Mammary epithelial cell (primary cell): ENCODE data around the gene UBR1.

Experiments used
- EZH2 ChIP-seq: IDR thresholded peaks from 2 replicates; pipeline ENCODE4 v1.6.1; 2012; ENCODE audit warnings: low read length, inconsistent platforms, borderline replicate concordance
- TF ChIP-seq, protein P1 (sequence below), 2 donors: IDR thresholded peaks in 1 of 2; conservative IDR thresholded peaks in 1 of 2; 2 replicates each; pipeline ENCODE4 v1.5.1; 2011 to 2012; ENCODE audit warnings: inconsistent platforms in 2 of 2, low read length in 2 of 2, mild to moderate bottlenecking in 2 of 2, control low read depth in 1 of 2, low read depth in 1 of 2; ENCODE audit not compliant: insufficient read depth in 1 of 2; ENCODE audit errors: extremely low read depth in 1 of 2

DNA sequence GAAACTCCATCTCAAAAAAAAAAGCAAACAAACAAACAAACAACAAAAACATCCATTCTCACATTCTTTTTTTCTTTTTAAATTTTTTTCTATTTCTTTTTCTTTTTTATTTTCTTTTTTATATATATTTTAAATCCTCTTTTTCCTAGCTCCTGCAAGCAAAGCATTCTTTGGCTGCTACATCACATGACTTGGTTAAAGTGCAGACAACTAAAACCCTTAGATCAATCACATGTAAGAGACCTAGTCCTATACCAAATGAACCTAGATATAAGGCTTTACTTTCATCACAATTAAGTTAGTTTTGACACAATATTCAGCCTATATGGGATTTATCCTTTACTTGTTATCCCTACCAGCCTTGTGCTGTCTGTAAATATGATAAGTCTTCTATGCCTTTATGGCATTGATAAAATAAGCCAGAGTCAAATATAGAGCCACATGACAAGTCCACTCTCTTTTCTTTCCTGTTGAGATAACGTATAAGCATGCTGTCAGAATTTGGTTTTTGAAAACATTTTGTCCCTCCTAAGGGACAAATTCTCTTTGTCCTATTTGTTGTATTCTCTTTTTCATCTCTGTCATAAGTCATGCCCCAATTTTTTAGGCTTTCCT lies 11.3 kb downstream of the UBR1 start:
- no peak for TF ChIP-seq EZH2
- TF ChIP-seq, protein P1, sequence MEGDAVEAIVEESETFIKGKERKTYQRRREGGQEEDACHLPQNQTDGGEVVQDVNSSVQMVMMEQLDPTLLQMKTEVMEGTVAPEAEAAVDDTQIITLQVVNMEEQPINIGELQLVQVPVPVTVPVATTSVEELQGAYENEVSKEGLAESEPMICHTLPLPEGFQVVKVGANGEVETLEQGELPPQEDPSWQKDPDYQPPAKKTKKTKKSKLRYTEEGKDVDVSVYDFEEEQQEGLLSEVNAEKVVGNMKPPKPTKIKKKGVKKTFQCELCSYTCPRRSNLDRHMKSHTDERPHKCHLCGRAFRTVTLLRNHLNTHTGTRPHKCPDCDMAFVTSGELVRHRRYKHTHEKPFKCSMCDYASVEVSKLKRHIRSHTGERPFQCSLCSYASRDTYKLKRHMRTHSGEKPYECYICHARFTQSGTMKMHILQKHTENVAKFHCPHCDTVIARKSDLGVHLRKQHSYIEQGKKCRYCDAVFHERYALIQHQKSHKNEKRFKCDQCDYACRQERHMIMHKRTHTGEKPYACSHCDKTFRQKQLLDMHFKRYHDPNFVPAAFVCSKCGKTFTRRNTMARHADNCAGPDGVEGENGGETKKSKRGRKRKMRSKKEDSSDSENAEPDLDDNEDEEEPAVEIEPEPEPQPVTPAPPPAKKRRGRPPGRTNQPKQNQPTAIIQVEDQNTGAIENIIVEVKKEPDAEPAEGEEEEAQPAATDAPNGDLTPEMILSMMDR (conservative IDR thresholded peaks at IDR 0.05 in 1 of 2, IDR thresholded peaks at IDR 0.05 in 1 of 2; ENCODE audit: extremely low read depth in 1 of 2, insufficient read depth in 1 of 2, low read depth in 1 of 2, low read length in 2 of 2), result no peak
